Lung (tissue), 12 donors: ENCODE measurements around the gene NCL. TPM values are rescaled to one million over a fixed set of nuclear protein-coding genes. Genes with fewer than 3 reads are reported as not detected.

Source experiments
- ATAC-seq: fragments of 200-7000 bp; cut with Tn5 transposase; one replicate; pipeline ENCODE4 v1.9.1; 2020; ENCODE audit warnings: moderate number of reproducible peaks; ENCODE audit not compliant: insufficient read depth, low FRiP score
- DNase-seq, 3 donors: peaks; one replicate each; pipeline ENCODE4 v3.0.0-alpha.2; 2013 to 2017
- H3K27ac ChIP-seq, 2 donors: one replicate each; pipeline ENCODE4 v1.5.1; 2013; ENCODE audit warnings: mild to moderate bottlenecking in 2 of 2, moderate library complexity in 2 of 2, control low read depth in 1 of 2, inconsistent platforms in 1 of 2, low read depth in 1 of 2, low read length in 1 of 2
- H3K27me3 ChIP-seq, 3 donors: one replicate each; pipeline ENCODE4 v1.5.1; 2013; ENCODE audit warnings: low read length in 2 of 3; ENCODE audit not compliant: control insufficient read depth in 3 of 3, insufficient read depth in 3 of 3
- H3K36me3 ChIP-seq, 4 donors: one replicate each; pipeline ENCODE4 v1.5.1; 2013; ENCODE audit warnings: low read length in 4 of 4, mild to moderate bottlenecking in 1 of 4, moderate library complexity in 1 of 4; ENCODE audit not compliant: control insufficient read depth in 4 of 4, insufficient read depth in 4 of 4
- H3K4me1 ChIP-seq, 5 donors: one replicate each; pipeline ENCODE4 v1.5.1; 2013; ENCODE audit warnings: low read length in 5 of 5, mild to moderate bottlenecking in 2 of 5, moderate library complexity in 1 of 5; ENCODE audit not compliant: control insufficient read depth in 5 of 5, insufficient read depth in 5 of 5
- H3K4me3 ChIP-seq: one replicate; pipeline ENCODE4 v1.5.1; 2013; ENCODE audit warnings: mild to moderate bottlenecking, control low read depth, moderate library complexity
- H3K9ac ChIP-seq, 2 donors: one replicate each; pipeline ENCODE4 v1.5.1; 2013; ENCODE audit warnings: low read length in 2 of 2, control low read depth in 1 of 2; ENCODE audit not compliant: insufficient read depth in 1 of 2
- H3K9me3 ChIP-seq, 4 donors: one replicate each; pipeline ENCODE4 v1.5.1; 2013; ENCODE audit warnings: low read length in 3 of 4, mild to moderate bottlenecking in 1 of 4, moderate library complexity in 1 of 4; ENCODE audit not compliant: control insufficient read depth in 4 of 4, insufficient read depth in 3 of 4
- CTCF ChIP-seq: IDR thresholded peaks from 2 replicates; pipeline ENCODE4 v1.5.1; 2012; ENCODE audit warnings: mild to moderate bottlenecking; ENCODE audit errors: control extremely low read depth, extremely low read depth
- WGBS, 2 donors: extraction: QIAGEN DNeasy Blood & Tissue Kit; methylation state at CpG; one replicate each; pipeline ENCODE4 v1.1.7; 2013; 5-methylcytosine and 5-hydroxymethylcytosine counted together
- polyA plus RNA-seq, 2 donors: library from polyadenylated mRNA; stranded (reverse); fragments of 200-250 nt; gene quantifications; one replicate each; pipeline ENCODE4 v1.2.1, GENCODE V29; 2013
- total RNA-seq, 2 donors: library from RNA; depleted of rRNA in 1 of 2; stranded (reverse); fragments of >200 nt in 1 of 2; gene quantifications; one replicate each; pipeline ENCODE4 v1.2.1, GENCODE V29; 2014 to 2021
- donor health status: control.
- donor health status: control.
- donor health status: Bipolar disorder and iron deficiency.
- donor health status: healthy.
- donor health status: DM: yes; HTN: yes; CAD: no.

NCL gene
- total and polyA plus RNA-seq, 4 donors = 144 to 373 (median 331) TPM

GRCh38 chr2:231425811-231426703, 38.2 kb downstream of the NCL start:
- Histone ChIP-seq H3K9ac (no peak overlapping the region), H3K36me3 (no peaks in the 10 kb centered on the region), H3K4me1 (no peaks in the 10 kb centered on the region), H3K27ac (no peak overlapping the region), H3K27me3 (no peaks in the 10 kb centered on the region), H3K9me3 (no peaks in the 10 kb centered on the region), H3K4me3 (no peak overlapping the region)
- TF ChIP-seq CTCF = no peak
- DNase-seq (no peak), ATAC-seq (no peak)
- WGBS, 2 donors = 73 to 75% methylated on average over 21 of the region's 21 CpGs

- Histone ChIP-seq H3K4me1 (no peaks in the 10 kb centered on the region), H3K27ac (no peak overlapping the region)
These were observed 38.9 kb downstream of the NCL start for GRCh38 chr2:231425291-231425810.

GRCh38 chr2:231423176-231423575, 41.1 kb downstream of the NCL start:
- no peak overlapping the region for H3K9ac ChIP-seq
- no peaks in the 10 kb centered on the region for H3K4me1 ChIP-seq
- DNase-seq (no peak), ATAC-seq (no peak)
- H3K9me3 ChIP-seq = no peaks in the 10 kb centered on the region
- H3K27ac ChIP-seq = no peak overlapping the region
- H3K4me3 ChIP-seq = no peak overlapping the region
- H3K27me3 ChIP-seq = no peaks in the 10 kb centered on the region
- 91 to 96% methylated on average over 10 of the region's 10 CpGs for WGBS, 2 donors
- TF ChIP-seq CTCF = no peak
- H3K36me3 ChIP-seq = no peaks in the 10 kb centered on the region

More at GRCh38 chr2:231425291-231425810, 38.9 kb downstream of the NCL start:
- H3K27me3 ChIP-seq = no peaks in the 10 kb centered on the region
- no peak for TF ChIP-seq CTCF
- no peaks in the 10 kb centered on the region for H3K36me3 ChIP-seq
- WGBS, 2 donors = 66 to 72% methylated on average over 8 of the region's 8 CpGs
- H3K4me3 ChIP-seq = no peak overlapping the region
- no peaks in the 10 kb centered on the region for H3K9me3 ChIP-seq
- no peak for DNase-seq
- ATAC-seq = no peak
- no peak overlapping the region for H3K9ac ChIP-seq
